ENCODE data around the gene FECH. TPM values are rescaled to one million over a fixed set of nuclear protein-coding genes. Genes with fewer than 3 reads are reported as not detected.
"Not testable (repeated sequence)": the region's sequence is repeated elsewhere in the genome, so short reads cannot be mapped to it uniquely, and the experiment has no call there.

FECH gene
- total RNA-seq, 4 donors from 2014 or later: 60.8 to 78.4 (median 70.2) TPM

DNA sequence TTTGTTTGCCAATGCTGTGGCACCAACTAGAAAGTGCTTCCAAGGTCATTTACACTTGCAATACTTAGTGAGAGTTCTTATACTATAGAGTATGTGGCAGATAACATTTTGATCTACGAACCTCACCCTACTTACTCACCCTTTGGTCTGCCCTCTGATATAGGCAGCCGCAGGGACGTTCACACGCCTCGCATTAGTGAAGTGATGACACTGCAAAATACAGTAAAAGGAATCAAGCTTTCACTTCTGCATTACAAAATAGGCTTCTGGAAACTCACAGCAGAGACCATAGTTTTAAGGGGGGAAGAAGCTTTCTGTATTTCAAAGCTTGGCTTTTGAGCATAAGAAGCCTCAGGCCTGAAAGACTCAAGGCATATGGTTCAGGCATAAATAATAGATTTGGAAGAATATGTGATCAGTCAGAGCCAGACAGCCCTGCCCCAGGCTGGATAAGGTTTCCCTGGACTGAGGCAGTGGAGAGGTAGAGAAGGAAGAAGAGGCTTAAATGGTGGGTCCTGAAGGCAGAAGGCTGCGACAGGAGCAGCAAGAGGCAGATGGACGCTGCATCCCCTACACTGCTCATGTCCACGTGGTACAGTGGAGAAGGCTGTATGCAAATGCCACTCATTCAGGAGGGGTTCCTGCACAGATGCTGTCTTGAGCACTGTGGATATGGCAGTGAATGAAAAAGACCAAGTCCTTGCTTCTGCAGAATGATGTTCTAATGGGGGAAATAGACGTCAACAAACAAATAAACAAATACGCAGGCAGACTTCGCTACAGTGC is 63.1 kb downstream of the FECH start:
- no peak for DNase-seq
- in situ Hi-C loops (cut with MboI; ENCODE audit: low sequenced_read_pairs in 4 of 4): no loop called here
- no peak for ATAC-seq
- H3K9me3 ChIP-seq: no peaks in the 10 kb centered on the region
- no peaks in the 10 kb centered on the region for H3K36me3 ChIP-seq
- H3K4me1 ChIP-seq: no peaks in the 10 kb centered on the region
- no peaks in the 10 kb centered on the region for H3K27me3 ChIP-seq
- TF ChIP-seq POLR2A (IDR thresholded peaks at IDR 0.05): no peak
- TF ChIP-seq, protein P1, sequence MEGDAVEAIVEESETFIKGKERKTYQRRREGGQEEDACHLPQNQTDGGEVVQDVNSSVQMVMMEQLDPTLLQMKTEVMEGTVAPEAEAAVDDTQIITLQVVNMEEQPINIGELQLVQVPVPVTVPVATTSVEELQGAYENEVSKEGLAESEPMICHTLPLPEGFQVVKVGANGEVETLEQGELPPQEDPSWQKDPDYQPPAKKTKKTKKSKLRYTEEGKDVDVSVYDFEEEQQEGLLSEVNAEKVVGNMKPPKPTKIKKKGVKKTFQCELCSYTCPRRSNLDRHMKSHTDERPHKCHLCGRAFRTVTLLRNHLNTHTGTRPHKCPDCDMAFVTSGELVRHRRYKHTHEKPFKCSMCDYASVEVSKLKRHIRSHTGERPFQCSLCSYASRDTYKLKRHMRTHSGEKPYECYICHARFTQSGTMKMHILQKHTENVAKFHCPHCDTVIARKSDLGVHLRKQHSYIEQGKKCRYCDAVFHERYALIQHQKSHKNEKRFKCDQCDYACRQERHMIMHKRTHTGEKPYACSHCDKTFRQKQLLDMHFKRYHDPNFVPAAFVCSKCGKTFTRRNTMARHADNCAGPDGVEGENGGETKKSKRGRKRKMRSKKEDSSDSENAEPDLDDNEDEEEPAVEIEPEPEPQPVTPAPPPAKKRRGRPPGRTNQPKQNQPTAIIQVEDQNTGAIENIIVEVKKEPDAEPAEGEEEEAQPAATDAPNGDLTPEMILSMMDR (IDR thresholded peaks at IDR 0.05 in 4 of 5, conservative IDR thresholded peaks at IDR 0.05 in 1 of 5): no peak
- intact Hi-C loops (cut with DNase I; ENCODE audit: low total_unique reads): no loop called here
- H3K27ac ChIP-seq: no peak overlapping the region
- no peak overlapping the region for H3K4me3 ChIP-seq

DNA sequence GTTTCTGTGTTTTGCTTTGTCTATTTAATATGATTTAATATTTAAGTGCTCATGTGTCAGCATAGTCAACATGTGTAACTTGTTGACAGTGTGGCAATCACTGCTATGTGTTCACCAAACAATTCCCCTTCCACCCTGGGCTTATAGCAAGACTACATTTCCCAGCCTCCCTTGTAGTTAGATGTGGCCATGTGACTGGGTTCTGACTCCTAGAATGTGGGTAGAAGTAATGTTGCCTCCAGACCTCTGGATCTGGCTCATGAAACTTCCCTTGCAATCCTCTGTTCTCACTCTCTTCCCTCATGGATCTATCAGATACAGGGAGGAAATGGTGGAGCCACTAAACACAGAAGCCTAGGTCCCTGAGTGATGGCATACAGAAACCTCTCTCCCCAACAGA is 64.2 kb downstream of the FECH start:
- H3K27ac ChIP-seq; in situ Hi-C loops (cut with MboI; ENCODE audit: low sequenced_read_pairs in 4 of 4); H3K27me3 ChIP-seq; H3K36me3 ChIP-seq; intact Hi-C loops (cut with DNase I; ENCODE audit: low total_unique reads); DNase-seq; H3K9me3 ChIP-seq; H3K4me3 ChIP-seq; ATAC-seq; H3K4me1 ChIP-seq: not testable (repeated sequence)

DNA sequence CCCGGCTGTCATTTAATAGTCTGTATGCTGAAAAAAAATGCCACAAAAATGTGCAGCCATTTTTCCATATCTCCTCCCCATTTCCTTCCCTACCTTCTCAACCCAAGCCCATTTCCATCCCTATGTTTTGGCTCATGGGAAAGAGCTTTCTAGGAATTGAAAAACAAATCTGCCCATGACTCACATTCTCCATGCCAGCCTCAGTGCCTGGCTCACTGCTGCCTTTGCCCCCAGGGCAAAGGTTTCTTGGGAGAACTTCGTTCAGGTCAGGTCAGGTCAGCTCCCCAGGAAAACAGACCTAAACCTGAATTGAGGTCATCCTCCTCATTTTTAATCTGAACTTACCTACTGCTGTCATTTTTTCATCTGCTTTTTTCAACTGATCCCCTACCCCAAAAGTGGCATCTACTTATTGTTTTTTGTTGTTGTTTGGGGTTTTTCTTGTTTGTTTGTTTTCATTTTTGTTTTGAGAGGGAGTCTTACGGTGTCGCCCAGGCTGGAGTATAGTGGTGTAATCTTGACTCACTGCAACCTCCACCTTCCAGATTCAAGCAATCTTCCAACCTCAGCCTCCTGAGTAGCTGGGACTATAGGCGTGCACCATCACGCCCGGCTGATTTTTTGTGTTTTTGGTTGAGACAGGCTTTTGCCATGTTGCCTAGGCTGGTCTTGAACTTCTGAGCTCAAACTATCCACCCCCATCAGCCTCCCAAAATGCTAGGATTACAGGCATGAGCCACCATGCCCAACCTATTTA is 66.7 kb downstream of the FECH start:
- Histone ChIP-seq H3K9me3 (peaks cover 0 to 2% (median 0%) of the 10 kb centered on the region in 3 donors), H3K27me3 (no peaks in the 10 kb centered on the region), H3K27ac (no peak overlapping the region), H3K4me1 (no peaks in the 10 kb centered on the region), H3K4me3 (no peak overlapping the region), H3K36me3 (no peaks in the 10 kb centered on the region)
- no peak for DNase-seq
- ATAC-seq: no peak
- in situ Hi-C loops (cut with MboI; ENCODE audit: low sequenced_read_pairs in 4 of 4): no loop called here
- TF ChIP-seq, protein P1 (IDR thresholded peaks at IDR 0.05 in 4 of 5, conservative IDR thresholded peaks at IDR 0.05 in 1 of 5): no peak
- intact Hi-C loops (cut with DNase I; ENCODE audit: low total_unique reads): no loop called here

DNA sequence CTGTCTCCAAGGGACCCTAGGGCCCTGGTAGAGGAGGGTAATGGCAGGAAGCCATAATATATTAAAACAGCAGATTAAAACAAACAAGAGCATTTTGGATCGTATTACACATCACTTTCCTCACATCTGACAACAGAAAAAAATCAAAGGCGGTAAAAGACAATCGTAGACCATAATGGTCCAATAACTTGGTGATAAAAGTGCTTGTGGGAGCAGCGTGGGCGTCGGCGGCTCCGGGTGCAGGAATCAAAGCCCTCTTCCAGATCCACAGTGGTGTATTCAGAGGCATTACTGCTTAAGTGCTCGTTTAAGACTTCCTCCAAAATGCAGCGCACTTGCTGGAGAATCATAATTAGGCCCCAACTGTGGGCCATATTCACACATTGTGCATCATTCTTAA is 68.0 kb downstream of the FECH start:
- Histone ChIP-seq H3K9me3 (peaks cover 0 to 2% (median 0%) of the 10 kb centered on the region in 3 donors), H3K27me3 (no peaks in the 10 kb centered on the region), H3K4me1 (no peaks in the 10 kb centered on the region), H3K4me3 (no peak overlapping the region), H3K27ac (no peak overlapping the region), H3K36me3 (no peaks in the 10 kb centered on the region)
- intact Hi-C loops (cut with DNase I; ENCODE audit: low total_unique reads): no loop called here
- no peak for ATAC-seq
- DNase-seq: no peak
- in situ Hi-C loops (cut with MboI; ENCODE audit: low sequenced_read_pairs in 4 of 4): no loop called here
- TF ChIP-seq, protein P1 (IDR thresholded peaks at IDR 0.05 in 4 of 5, conservative IDR thresholded peaks at IDR 0.05 in 1 of 5): no peak
- no peak for TF ChIP-seq POLR2A (IDR thresholded peaks at IDR 0.05)

DNA sequence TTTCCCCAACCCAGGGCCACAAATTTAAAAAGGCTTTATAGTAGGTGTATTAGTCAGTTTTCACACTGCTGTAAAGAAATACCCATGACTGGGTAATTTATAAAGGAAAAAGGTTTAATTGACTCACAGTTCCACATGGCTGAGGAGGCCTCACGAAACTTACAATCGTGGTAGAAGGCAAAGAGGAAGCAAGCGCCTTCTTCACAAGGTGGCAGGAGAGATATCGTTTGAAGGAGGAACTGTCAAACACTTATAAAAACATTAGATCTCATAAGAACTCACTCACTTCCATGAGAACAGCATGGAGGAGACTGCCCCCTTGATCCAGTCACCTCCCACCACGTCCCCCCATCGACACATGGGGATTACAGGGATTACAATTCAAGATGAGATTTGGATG is 70.4 kb downstream of the FECH start:
- in situ Hi-C loops (cut with MboI; ENCODE audit: low sequenced_read_pairs in 4 of 4) (no loop called here), intact Hi-C loops (cut with DNase I; ENCODE audit: low total_unique reads) (no loop called here)
- H3K4me1 ChIP-seq: no peaks in the 10 kb centered on the region
- H3K4me3 ChIP-seq: no peak overlapping the region
- TF ChIP-seq, protein P1 (IDR thresholded peaks at IDR 0.05 in 4 of 5, conservative IDR thresholded peaks at IDR 0.05 in 1 of 5): no peak
- no peak for TF ChIP-seq POLR2A (IDR thresholded peaks at IDR 0.05)
- ATAC-seq (no peak), DNase-seq (no peak)
- no peaks in the 10 kb centered on the region for H3K36me3 ChIP-seq
- H3K27me3 ChIP-seq: no peaks in the 10 kb centered on the region
- H3K9me3 ChIP-seq: peaks cover 0 to 2% (median 0%) of the 10 kb centered on the region in 3 donors
- no peak overlapping the region for H3K27ac ChIP-seq

Measured in gastrocnemius medialis (tissue), 4 donors.